MM.1S (cell line): ENCODE measurements around the gene GNPDA1.

Experiments used
- DNase-seq: peaks from one replicate; pipeline ENCODE4 v3.0.0-alpha.2; 2015
- H2AFZ ChIP-seq: fragments of 300-600 bp; sonication (generic); 2 replicates; pipeline ENCODE4 v1.6.0; 2016; ENCODE audit warnings: antibody characterized with exemption, low read length
- H3F3A ChIP-seq: fragments of 300-600 bp; sonication (generic); 2 replicates; pipeline ENCODE4 v1.6.1; 2016; ENCODE audit warnings: mild to moderate bottlenecking, antibody characterized with exemption, low read length, moderate library complexity, mixed read lengths; ENCODE audit not compliant: insufficient read depth
- H3K27ac ChIP-seq: fragments of 300-600 bp; sonication (generic); 2 replicates; pipeline ENCODE4 v1.5.1; 2016; ENCODE audit warnings: mild to moderate bottlenecking, low read length
- H3K27me3 ChIP-seq: fragments of 300-600 bp; sonication (generic); replicated peaks from 2 replicates; pipeline ENCODE4 v1.6.0; 2016; ENCODE audit warnings: low read length; ENCODE audit not compliant: insufficient read depth
- H3K36me3 ChIP-seq: fragments of 300-600 bp; sonication (generic); replicated peaks from 2 replicates; pipeline ENCODE4 v1.6.1; 2016; ENCODE audit warnings: mild to moderate bottlenecking, low read length, mixed read lengths; ENCODE audit not compliant: insufficient read depth
- H3K4me1 ChIP-seq: fragments of 300-600 bp; sonication (generic); 2 replicates; pipeline ENCODE4 v1.6.1; 2016; ENCODE audit warnings: low read length, mixed read lengths
- H3K4me2 ChIP-seq: fragments of 300-600 bp; sonication (generic); 2 replicates; pipeline ENCODE4 v1.6.0; 2016; ENCODE audit warnings: low read depth, low read length
- H3K4me3 ChIP-seq: fragments of 300-600 bp; sonication (generic); 2 replicates; pipeline ENCODE4 v1.5.1; 2016; ENCODE audit warnings: low read length, mixed read lengths
- H3K79me2 ChIP-seq: fragments of 300-600 bp; sonication (generic); 2 replicates; pipeline ENCODE4 v1.6.1; 2016; ENCODE audit warnings: mixed run types, low read length, mixed read lengths
- H3K9ac ChIP-seq: fragments of 300-600 bp; sonication (generic); 2 replicates; pipeline ENCODE4 v1.6.1; 2016; ENCODE audit warnings: low read length, mixed read lengths
- H3K9me2 ChIP-seq: fragments of 300-600 bp; sonication (generic); replicated peaks from 2 replicates; pipeline ENCODE4 v1.6.1; 2016; ENCODE audit warnings: mild to moderate bottlenecking, low read length, mixed read lengths; ENCODE audit not compliant: insufficient read depth
- H3K9me3 ChIP-seq: fragments of 300-600 bp; sonication (generic); replicated peaks from 2 replicates; pipeline ENCODE4 v1.6.1; 2016; ENCODE audit warnings: mild to moderate bottlenecking, low read length, mixed read lengths; ENCODE audit not compliant: insufficient read depth
- H4K20me1 ChIP-seq: fragments of 300-600 bp; sonication (generic); 2 replicates; pipeline ENCODE4 v1.6.1; 2016; ENCODE audit warnings: mild to moderate bottlenecking, low read length, moderate library complexity, mixed read lengths; ENCODE audit not compliant: insufficient read depth
- CTCF ChIP-seq: fragments of 300-600 bp; sonication (generic); IDR thresholded peaks from 2 replicates; pipeline ENCODE4 v1.5.1; 2016; ENCODE audit warnings: antibody characterized with exemption, low read length, mixed read lengths
- EZH2 ChIP-seq: fragments of 300-600 bp; sonication (generic); optimal IDR thresholded peaks from 2 replicates; pipeline ENCODE3; 2017; ENCODE audit warnings: low read depth, mild to moderate bottlenecking, antibody characterized with exemption, low read length, mixed read lengths
- EZH2phosphoT487 ChIP-seq: fragments of 300-600 bp; sonication (generic); IDR thresholded peaks from 2 replicates; pipeline ENCODE4 v1.6.1; 2018; ENCODE audit warnings: antibody characterized with exemption, low read length

The GNPDA1 gene

GRCh38 chr5:142012792-142013388 is at the start of gene GNPDA1:
TSS of gene GNPDA1 (minus strand) at chr5:142013027. CDS start at chr5:142012035, 992 bp downstream.
- no peaks in the 10 kb centered on the region for H3K27me3 ChIP-seq
- peak within 1 kb of the TSS; percentile 80 for H3K27ac ChIP-seq
- TF ChIP-seq CTCF = no peak
- no peak for TF ChIP-seq EZH2
- no peak for TF ChIP-seq EZH2phosphoT487
- H3K79me2 ChIP-seq = peaks cover 42% of the 10 kb centered on the region
- H4K20me1 ChIP-seq = no peaks in the 10 kb centered on the region
- peak; percentile 90 for DNase-seq
- H3K9ac ChIP-seq = peak within 1 kb of the TSS; percentile 94
- H3F3A ChIP-seq = peaks cover 63% of the 10 kb centered on the region
- peak within 1 kb of the TSS; percentile 67 for H2AFZ ChIP-seq
- peak within 1 kb of the TSS; percentile 95 for H3K4me3 ChIP-seq
- peak within 1 kb of the TSS; percentile 93 for H3K4me2 ChIP-seq
- no peaks in the 10 kb centered on the region for H3K36me3 ChIP-seq
- no peaks in the 10 kb centered on the region for H3K9me2 ChIP-seq
- H3K9me3 ChIP-seq = no peaks in the 10 kb centered on the region
- H3K4me1 ChIP-seq = peaks cover 70% of the 10 kb centered on the region

- H3K9me3 ChIP-seq = no peaks in the 10 kb centered on the region
- H4K20me1 ChIP-seq = no peaks in the 10 kb centered on the region
- no peaks in the 10 kb centered on the region for H3F3A ChIP-seq
- H2AFZ ChIP-seq = no peak overlapping the region
- H3K9me2 ChIP-seq = no peaks in the 10 kb centered on the region
- H3K4me2 ChIP-seq = no peak overlapping the region
- no peak overlapping the region for H3K4me3 ChIP-seq
- no peak for DNase-seq
- no peak overlapping the region for H3K27ac ChIP-seq
- H3K27me3 ChIP-seq = no peaks in the 10 kb centered on the region
- H3K36me3 ChIP-seq = no peaks in the 10 kb centered on the region
- no peaks in the 10 kb centered on the region for H3K4me1 ChIP-seq
- H3K79me2 ChIP-seq = no peaks in the 10 kb centered on the region
- H3K9ac ChIP-seq = no peak overlapping the region
- TF ChIP-seq EZH2phosphoT487 (no peak), CTCF (no peak), EZH2 (no peak)
These were observed 46.6 kb upstream of the GNPDA1 start for GRCh38 chr5:142059304-142059940.

GRCh38 chr5:142057697-142058056 is 44.9 kb upstream of the GNPDA1 start:
- Histone ChIP-seq H2AFZ (no peak overlapping the region), H3K36me3 (no peaks in the 10 kb centered on the region), H3K4me3 (no peak overlapping the region), H3K9me2 (no peaks in the 10 kb centered on the region), H4K20me1 (no peaks in the 10 kb centered on the region), H3F3A (no peaks in the 10 kb centered on the region), H3K9me3 (no peaks in the 10 kb centered on the region), H3K9ac (no peak overlapping the region), H3K27me3 (no peaks in the 10 kb centered on the region), H3K4me2 (no peak overlapping the region), H3K27ac (no peak overlapping the region), H3K4me1 (no peaks in the 10 kb centered on the region), H3K79me2 (no peaks in the 10 kb centered on the region)
- no peak for TF ChIP-seq EZH2
- DNase-seq = no peak
